H9 (cell line): ENCODE results near the gene PDIA4. TPM values are rescaled to one million over a fixed set of nuclear protein-coding genes. Genes with fewer than 3 reads are reported as not detected.
"Not testable (repeated sequence)": the region's sequence is repeated elsewhere in the genome, so short reads cannot be mapped to it uniquely, and the experiment has no call there.

ENCODE experiments used
- DNase-seq: peaks from one replicate; pipeline ENCODE4 v3.0.0-alpha.2; 2017
- H2AFZ ChIP-seq: one replicate; pipeline ENCODE4 v1.6.1; 2013; ENCODE audit warnings: mild to moderate bottlenecking, low read length, control low read depth, moderate library complexity
- H2AK5ac ChIP-seq: 2 replicates; pipeline ENCODE4 v1.6.1; 2013; ENCODE audit warnings: low read length, control low read depth, mixed read lengths; ENCODE audit not compliant: insufficient read length
- H2BK120ac ChIP-seq: one replicate; pipeline ENCODE4 v1.6.1; 2013; ENCODE audit warnings: low read depth, mild to moderate bottlenecking, low read length, control low read depth, inconsistent platforms; ENCODE audit not compliant: poor library complexity, severe bottlenecking
- H2BK12ac ChIP-seq: 2 replicates; pipeline ENCODE4 v1.6.1; 2013; ENCODE audit warnings: low read length, control low read depth, mixed read lengths, low read depth; ENCODE audit not compliant: insufficient read length
- H2BK15ac ChIP-seq: 2 replicates; pipeline ENCODE4 v1.6.1; 2013; ENCODE audit warnings: low read depth, low read length, control low read depth
- H2BK20ac ChIP-seq: one replicate; pipeline ENCODE4 v1.6.1; 2013; ENCODE audit warnings: low read depth, mild to moderate bottlenecking, low read length, control low read depth, inconsistent platforms; ENCODE audit not compliant: poor library complexity, severe bottlenecking
- H2BK5ac ChIP-seq: 2 replicates; pipeline ENCODE4 v1.6.1; 2013; ENCODE audit warnings: low read length, control low read depth, mixed read lengths; ENCODE audit not compliant: insufficient read length
- H3K14ac ChIP-seq: 2 replicates; pipeline ENCODE4 v1.6.1; 2013; ENCODE audit warnings: low read length, control low read depth; ENCODE audit not compliant: insufficient read depth
- H3K18ac ChIP-seq: 2 replicates; pipeline ENCODE4 v1.6.1; 2013; ENCODE audit warnings: low read depth, mild to moderate bottlenecking, mixed read lengths, low read length, control low read depth; ENCODE audit not compliant: insufficient read length
- H3K23ac ChIP-seq: 2 replicates; pipeline ENCODE4 v1.6.1; 2013; ENCODE audit warnings: low read length, control low read depth, mixed read lengths, low read depth; ENCODE audit not compliant: insufficient read length
- H3K23me2 ChIP-seq: 2 replicates; pipeline ENCODE4 v1.6.1; 2013; ENCODE audit warnings: low read depth, mild to moderate bottlenecking, mixed read lengths, low read length, control low read depth; ENCODE audit not compliant: insufficient read length, poor library complexity, severe bottlenecking
- H3K27ac ChIP-seq: 2 replicates; pipeline ENCODE4 v1.5.1; 2013; ENCODE audit warnings: low read length, control low read depth, mixed read lengths, low read depth; ENCODE audit not compliant: insufficient read length
- H3K27me3 ChIP-seq: 2 replicates; pipeline ENCODE4 v1.6.1; 2013; ENCODE audit warnings: low read length, control low read depth, inconsistent platforms; ENCODE audit not compliant: insufficient read depth
- H3K4ac ChIP-seq: 2 replicates; pipeline ENCODE4 v1.6.1; 2013; ENCODE audit warnings: low read depth, mild to moderate bottlenecking, control low read depth, inconsistent platforms, low read length, moderate library complexity
- H3K4me1 ChIP-seq: 2 replicates; pipeline ENCODE4 v1.6.1; 2013; ENCODE audit warnings: low read length, control low read depth, inconsistent platforms; ENCODE audit not compliant: insufficient read depth
- H3K4me2 ChIP-seq: 2 replicates; pipeline ENCODE4 v1.6.1; 2013; ENCODE audit warnings: low read length, control low read depth, mixed read lengths; ENCODE audit not compliant: insufficient read length, insufficient read depth
- H3K56ac ChIP-seq: 2 replicates; pipeline ENCODE4 v1.6.1; 2013; ENCODE audit warnings: low read depth, mild to moderate bottlenecking, mixed read lengths, low read length, control low read depth; ENCODE audit not compliant: insufficient read length
- H3K79me1 ChIP-seq: 2 replicates; pipeline ENCODE4 v1.6.1; 2013; ENCODE audit warnings: low read depth, mild to moderate bottlenecking, moderate library complexity, low read length, control low read depth, inconsistent platforms; ENCODE audit not compliant: insufficient read depth, poor library complexity, severe bottlenecking
- H3K79me2 ChIP-seq: 2 replicates; pipeline ENCODE4 v1.6.1; 2013; ENCODE audit warnings: low read length, control low read depth, inconsistent platforms; ENCODE audit not compliant: insufficient read depth
- H3K9ac ChIP-seq: 2 replicates; pipeline ENCODE4 v1.6.1; 2013; ENCODE audit warnings: low read length, control low read depth, mixed read lengths; ENCODE audit not compliant: insufficient read length; ENCODE audit errors: extremely low read depth
- H3K9me3 ChIP-seq: one replicate; pipeline ENCODE4 v1.6.1; 2013; ENCODE audit warnings: low read depth, low read length, inconsistent platforms; ENCODE audit not compliant: control insufficient read depth
- H3T11ph ChIP-seq: one replicate; pipeline ENCODE4 v1.6.1; 2013; ENCODE audit warnings: mild to moderate bottlenecking, low read length, control low read depth, inconsistent platforms
- H4K20me1 ChIP-seq: one replicate; pipeline ENCODE4 v1.6.1; 2013; ENCODE audit not compliant: control insufficient read depth, insufficient read length, insufficient read depth
- H4K5ac ChIP-seq: 2 replicates; pipeline ENCODE4 v1.6.1; 2013; ENCODE audit warnings: low read depth, mild to moderate bottlenecking, mixed read lengths, low read length, control low read depth; ENCODE audit not compliant: insufficient read length
- H4K8ac ChIP-seq: replicated peaks from 2 replicates; pipeline ENCODE4 v1.6.1; 2013; ENCODE audit warnings: low read length, control low read depth, mixed read lengths, low read depth; ENCODE audit not compliant: insufficient read length
- H4K91ac ChIP-seq: 2 replicates; pipeline ENCODE4 v1.6.1; 2013; ENCODE audit warnings: low read depth, mild to moderate bottlenecking, moderate library complexity, mixed read lengths, low read length, control low read depth; ENCODE audit not compliant: insufficient read length
- H3K27ac Mint-ChIP-seq, 3 experiments: 2 replicates in 2 of 3; 3 replicates in 1 of 3; pipeline ENCODE4 v1.8.0; 2020 to 2021; ENCODE audit warnings: mixed read lengths in 3 of 3, mild to moderate bottlenecking in 1 of 3, moderate library complexity in 1 of 3
- H3K27me3 Mint-ChIP-seq: 2 replicates; pipeline ENCODE4 v1.8.0; 2021; ENCODE audit warnings: low read depth, mild to moderate bottlenecking, moderate library complexity, mixed read lengths
- H3K36me3 Mint-ChIP-seq, 3 experiments: 2 replicates in 2 of 3; 3 replicates in 1 of 3; pipeline ENCODE4 v1.8.0; 2020 to 2021; ENCODE audit warnings: low read depth in 3 of 3, mixed read lengths in 3 of 3; ENCODE audit not compliant: insufficient read depth in 1 of 3
- H3K4me1 Mint-ChIP-seq, 2 experiments: 2 replicates each; pipeline ENCODE4 v1.8.0; 2020; ENCODE audit warnings: mixed read lengths in 2 of 2
- H3K4me3 Mint-ChIP-seq, 2 experiments: 2 replicates in 1 of 2; 3 replicates in 1 of 2; pipeline ENCODE4 v1.8.0; 2020 to 2021; ENCODE audit warnings: mild to moderate bottlenecking in 2 of 2, mixed read lengths in 2 of 2, moderate library complexity in 1 of 2
- H3K9me3 Mint-ChIP-seq, 2 experiments: 2 replicates in 1 of 2; 3 replicates in 1 of 2; pipeline ENCODE4 v1.8.0; 2020; ENCODE audit warnings: mild to moderate bottlenecking in 2 of 2, mixed read lengths in 2 of 2, moderate library complexity in 1 of 2
- CTCF ChIP-seq: fragments of 200-600 bp; sonication (generic); conservative IDR thresholded peaks from 3 replicates; pipeline ENCODE4 v1.8.0; 2021; ENCODE audit warnings: antibody characterized with exemption, mild to moderate bottlenecking
- WGBS: extraction: QIAGEN DNeasy Blood & Tissue Kit; methylation state at CpG from one replicate; pipeline ENCODE4 v1.1.7; 2013; ENCODE audit warnings: missing lambda C conversion rate, low lambda C conversion rate, mixed read lengths; ENCODE audit not compliant: insufficient read length; ENCODE audit errors: extremely low coverage; 5-methylcytosine and 5-hydroxymethylcytosine counted together
- total RNA-seq: library from RNA; stranded (reverse); gene quantifications from 2 replicates; pipeline ENCODE4 v1.2.1, GENCODE V29; 2021

The PDIA4 gene
- total RNA-seq, 1 experiment from 2014 or later, result 217 TPM

GRCh38 chr7:148979072-148979471 is 49.2 kb downstream of the PDIA4 start:
- not testable (repeated sequence) for H4K20me1 ChIP-seq, H3K18ac ChIP-seq, H2BK15ac ChIP-seq, H2BK12ac ChIP-seq, H3K27ac ChIP-seq, H3T11ph ChIP-seq, H3K4me1 ChIP-seq, H4K8ac ChIP-seq, H3K27me3 ChIP-seq, H3K14ac ChIP-seq, H3K56ac ChIP-seq, H3K9me3 ChIP-seq, H3K79me1 ChIP-seq, H3K23ac ChIP-seq, H3K4me3 Mint-ChIP-seq, H2AFZ ChIP-seq, H2AK5ac ChIP-seq, DNase-seq, H3K36me3 Mint-ChIP-seq, H4K91ac ChIP-seq, H4K5ac ChIP-seq, H2BK120ac ChIP-seq, H3K79me2 ChIP-seq, H3K27me3 Mint-ChIP-seq, H2BK5ac ChIP-seq, H3K9ac ChIP-seq, H3K4ac ChIP-seq, H2BK20ac ChIP-seq, H3K4me2 ChIP-seq, H3K9me3 Mint-ChIP-seq
- H3K23me2 ChIP-seq, result peaks cover 11% of the 10 kb centered on the region
- TF ChIP-seq CTCF, result peak; percentile 42; the same call in 2 of the 3 replicates
- peak overlapping the region in 1 of 3 experiments; percentile 46; a peak in 1 of 7 replicates for H3K27ac Mint-ChIP-seq
- no CpG with 5 or more reads among the region's 7 CpGs for WGBS
- peaks cover 23 to 35% of the 10 kb centered on the region in 2 experiments for H3K4me1 Mint-ChIP-seq
